Activated B cell treated with CpG ODN at 0.5 μM for 24 hours (primary cell): ENCODE measurements around the gene HECTD3. TPM values are rescaled to one million over a fixed set of nuclear protein-coding genes. Genes with fewer than 3 reads are reported as not detected.

Experiments
- ATAC-seq: fragments of 200-7000 bp; cut with Tn5 transposase; one replicate; pipeline ENCODE4 v1.10.0; 2021; ENCODE audit warnings: low read depth, mild to moderate bottlenecking, moderate library complexity
- CTCF ChIA-PET: fragments of 350-600 bp; sonication (Branson Sonifier 250); formaldehyde crosslinking; loops from one replicate; lab custom pipeline; 2021; ENCODE audit warnings: antibody characterized with exemption; lab: Charles Lee
- POLR2A ChIA-PET: fragments of 350-600 bp; sonication (Branson Sonifier 250); formaldehyde crosslinking; loops from one replicate; lab custom pipeline; 2021; ENCODE audit warnings: antibody characterized with exemption; lab: Charles Lee
- DNase-seq: peaks from one replicate; pipeline ENCODE4 v3.0.0; 2022
- H3K27ac Mint-ChIP-seq: one replicate; pipeline ENCODE4 v1.8.0; 2020; ENCODE audit warnings: mixed read lengths
- H3K27me3 Mint-ChIP-seq: one replicate; pipeline ENCODE4 v1.8.0; 2021; ENCODE audit warnings: mixed read lengths
- H3K36me3 Mint-ChIP-seq: one replicate; pipeline ENCODE4 v1.8.0; 2021; ENCODE audit warnings: low read depth, mixed read lengths
- H3K4me1 Mint-ChIP-seq: one replicate; pipeline ENCODE4 v1.8.0; 2021; ENCODE audit warnings: mixed read lengths
- H3K4me3 Mint-ChIP-seq: one replicate; pipeline ENCODE4 v1.8.0; 2020; ENCODE audit warnings: mild to moderate bottlenecking, mixed read lengths
- H3K9me3 Mint-ChIP-seq: one replicate; pipeline ENCODE4 v1.8.0; 2020; ENCODE audit warnings: mixed read lengths
- CTCF ChIP-seq: fragments of 200-600 bp; IDR thresholded peaks from one replicate; pipeline ENCODE4 v1.8.0; 2022; ENCODE audit warnings: antibody characterized with exemption, mild to moderate bottlenecking
- intact Hi-C: fragments of 100-400 bp; cut with micrococcal nuclease; formaldehyde crosslinking; loops from one replicate; pipeline ENCODE4 v1.15.1; 2024
- total RNA-seq: library from RNA; stranded (reverse); gene quantifications from 2 replicates; pipeline ENCODE4 v1.2.3, GENCODE V29; 2022

The HECTD3 gene
- total RNA-seq, 1 donor from 2014 or later, result 49.9 TPM

GRCh38 chr1:45008076-45008475, 3.0 kb downstream of the HECTD3 start:
- CTCF ChIA-PET, result no interaction called here
- Mint-ChIP-seq H3K4me1 (peaks cover 34% of the 10 kb centered on the region), H3K4me3 (no peak overlapping the region), H3K9me3 (no peaks in the 10 kb centered on the region), H3K27ac (no peak overlapping the region), H3K36me3 (peaks cover 72% of the 10 kb centered on the region), H3K27me3 (no peaks in the 10 kb centered on the region)
- ATAC-seq (no peak), DNase-seq (no peak)
- POLR2A ChIA-PET, result no interaction called here
- no peak for TF ChIP-seq CTCF
- intact Hi-C loops, result no loop called here

- intact Hi-C loops, result no loop called here
- Mint-ChIP-seq H3K27me3 (no peaks in the 10 kb centered on the region), H3K4me1 (peaks cover 27% of the 10 kb centered on the region), H3K36me3 (peaks cover 80% of the 10 kb centered on the region), H3K9me3 (no peaks in the 10 kb centered on the region), H3K4me3 (no peak overlapping the region), H3K27ac (no peak overlapping the region)
- CTCF ChIA-PET, result no interaction called here
- POLR2A ChIA-PET, result interaction anchor here (0.6 kb wide), 1 partner anchor 29 kb away, joined by 7 read pairs; no protein-coding TSS in a partner anchor
- no peak for TF ChIP-seq CTCF
- ATAC-seq, result no peak
- no peak for DNase-seq
Measured at GRCh38 chr1:45007311-45007710, 3.8 kb downstream of the HECTD3 start.

GRCh38 chr1:45005761-45006160, 5.4 kb downstream of the HECTD3 start:
- Mint-ChIP-seq H3K9me3 (no peaks in the 10 kb centered on the region), H3K27ac (no peak overlapping the region), H3K4me1 (peaks cover 21% of the 10 kb centered on the region), H3K36me3 (peaks cover 89% of the 10 kb centered on the region), H3K27me3 (no peaks in the 10 kb centered on the region), H3K4me3 (no peak overlapping the region)
- CTCF ChIA-PET, result interaction anchor here (0.7 kb wide), 1 partner anchor 294 kb away, joined by 3 read pairs; no protein-coding TSS in a partner anchor
- no peak for DNase-seq
- no peak for ATAC-seq
- intact Hi-C loops, result no loop called here
- POLR2A ChIA-PET, result interaction anchor here (0.5 kb wide), 1 partner anchor 187 kb away, joined by 3 read pairs; no protein-coding TSS in a partner anchor
- TF ChIP-seq CTCF, result no peak

- intact Hi-C loops, result no loop called here
- ChIA-PET POLR2A (interaction anchor here (0.6 kb wide), 1 partner anchor 745 kb away, joined by 5 read pairs; no protein-coding TSS in a partner anchor), CTCF (no interaction called here)
- peaks cover 83% of the 10 kb centered on the region for H3K36me3 Mint-ChIP-seq
- no peak for TF ChIP-seq CTCF
- no peak for ATAC-seq
- no peaks in the 10 kb centered on the region for H3K27me3 Mint-ChIP-seq
- no peaks in the 10 kb centered on the region for H3K9me3 Mint-ChIP-seq
- H3K4me3 Mint-ChIP-seq, result no peak overlapping the region
- no peak for DNase-seq
- H3K4me1 Mint-ChIP-seq, result peaks cover 12% of the 10 kb centered on the region
- H3K27ac Mint-ChIP-seq, result no peak overlapping the region
Measured at GRCh38 chr1:45004281-45004920, 6.7 kb downstream of the HECTD3 start.

- ChIA-PET CTCF (no interaction called here), POLR2A (interaction anchor here (0.6 to 1.7 kb wide), 3 partner anchors 8 to 626 kb away, joined by 4 to 7 read pairs (median 6); partner anchors contain the start of genes HECTD3 and UROD)
- ATAC-seq, result no peak
- DNase-seq, result no peak
- TF ChIP-seq CTCF, result no peak
- Mint-ChIP-seq H3K27me3 (no peaks in the 10 kb centered on the region), H3K4me3 (no peak overlapping the region), H3K4me1 (peaks cover 7% of the 10 kb centered on the region), H3K9me3 (no peaks in the 10 kb centered on the region), H3K36me3 (peaks cover 77% of the 10 kb centered on the region), H3K27ac (no peak overlapping the region)
- intact Hi-C loops, result no loop called here
Measured at GRCh38 chr1:45003741-45004140, 7.4 kb downstream of the HECTD3 start.
